Measurements from ENCODE around the gene CFAP74.
A peak's percentile ranks its signal among the peaks of the same experiment; 100 is the strongest.

Gene CFAP74

DNA sequence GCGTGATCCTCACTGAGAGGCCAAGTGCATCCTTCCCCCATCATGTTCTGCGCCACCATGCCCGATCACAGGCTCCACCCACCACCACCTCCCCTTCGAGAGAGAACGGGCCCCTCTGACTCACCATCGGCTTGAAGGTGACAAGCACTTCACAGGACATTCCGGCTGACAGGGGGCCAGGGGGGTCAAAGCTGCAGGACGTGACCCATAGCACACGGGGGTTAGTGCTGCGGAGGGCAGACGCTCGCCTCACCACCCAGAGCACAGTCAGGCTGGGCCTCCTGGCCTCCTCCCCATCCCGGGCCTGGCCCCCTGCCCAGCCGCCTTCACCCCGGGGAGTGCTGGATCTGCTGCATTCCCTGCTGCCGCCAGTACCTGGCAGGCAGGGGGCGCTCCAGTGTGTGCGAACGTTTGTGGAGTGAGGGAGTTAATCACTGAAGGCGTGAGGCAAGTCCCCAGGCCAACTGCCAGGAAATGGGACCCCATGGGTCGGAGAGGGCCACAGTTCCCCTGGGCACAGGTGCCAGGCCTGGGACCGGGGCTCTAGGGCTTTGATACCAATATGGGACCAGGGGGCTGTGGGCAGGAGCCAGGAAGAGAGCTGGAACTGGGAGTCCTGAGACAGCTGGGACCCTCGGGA, 43.6 kb downstream of the CFAP74 start:
- Histone ChIP-seq H4K5ac (ENCODE audit: low read length) (no peak overlapping the region), H3K18ac (ENCODE audit: low read length) (no peak overlapping the region), H3K79me2 (ENCODE audit: control insufficient read depth, insufficient read depth, low read length) (no peaks in the 10 kb centered on the region), H3K27me3 (ENCODE audit: insufficient read depth, low read length, poor library complexity) (no peaks in the 10 kb centered on the region), H2AK5ac (ENCODE audit: low read length) (no peak overlapping the region), H3K4me3 (ENCODE audit: low read length) (no peak overlapping the region), H3K4me2 (ENCODE audit: low read length) (peak overlapping the region; percentile 72), H2BK15ac (replicated peaks; ENCODE audit: low read depth) (no peak overlapping the region), H3K36me3 (ENCODE audit: control insufficient read depth, insufficient read depth, low read length) (no peaks in the 10 kb centered on the region), H2BK5ac (ENCODE audit: low read length) (no peak overlapping the region), H3K56ac (ENCODE audit: low read length) (peak overlapping the region; percentile 78), H3K4ac (ENCODE audit: low read depth, low read length) (no peak overlapping the region), H3K27ac (ENCODE audit: low read depth, low read length) (no peak overlapping the region), H4K8ac (ENCODE audit: low read depth, low read length) (no peak overlapping the region), H3K4me1 (ENCODE audit: control insufficient read depth, low read depth, low read length) (peaks cover 3% of the 10 kb centered on the region), H3K9ac (ENCODE audit: low read length) (peak overlapping the region; percentile 41), H3K79me1 (ENCODE audit: low read length) (no peaks in the 10 kb centered on the region), H3K23ac (ENCODE audit: low read length) (no peak overlapping the region), H2BK120ac (ENCODE audit: low read depth, low read length) (no peak overlapping the region)
- WGBS (ENCODE audit: extremely low coverage, insufficient coverage, low lambda C conversion rate): no CpG with 5 or more reads among the region's 23 CpGs
- peak; percentile 95 for DNase-seq

DNA sequence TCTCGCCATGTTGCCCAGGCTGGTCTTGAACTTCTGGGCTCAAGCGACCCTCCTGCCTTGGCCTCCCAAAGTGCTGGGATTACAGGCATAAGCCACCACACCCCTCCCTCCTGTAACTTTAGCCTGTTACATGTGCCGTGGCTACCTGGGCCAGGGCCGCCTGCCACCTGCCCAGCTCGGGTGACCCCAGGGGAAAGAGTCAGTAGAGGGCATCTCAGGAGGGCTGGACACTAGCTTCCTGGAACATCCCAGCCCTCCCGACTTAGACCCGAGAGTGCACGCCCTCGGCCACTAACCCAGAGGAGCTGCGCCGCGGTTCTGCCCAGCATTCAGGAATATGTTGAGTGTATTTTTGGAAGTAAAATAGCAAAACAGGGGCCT, 44.1 kb downstream of the CFAP74 start:
- Histone ChIP-seq H3K36me3 (ENCODE audit: control insufficient read depth, insufficient read depth, low read length) (no peaks in the 10 kb centered on the region), H3K4me2 (ENCODE audit: low read length) (no peak overlapping the region), H2BK15ac (replicated peaks; ENCODE audit: low read depth) (no peak overlapping the region), H3K27ac (ENCODE audit: low read depth, low read length) (no peak overlapping the region), H3K79me2 (ENCODE audit: control insufficient read depth, insufficient read depth, low read length) (no peaks in the 10 kb centered on the region), H2BK120ac (ENCODE audit: low read depth, low read length) (no peak overlapping the region), H3K4me3 (ENCODE audit: low read length) (no peak overlapping the region), H3K4ac (ENCODE audit: low read depth, low read length) (no peak overlapping the region), H3K18ac (ENCODE audit: low read length) (no peak overlapping the region), H3K23ac (ENCODE audit: low read length) (no peak overlapping the region), H2AK5ac (ENCODE audit: low read length) (no peak overlapping the region), H4K5ac (ENCODE audit: low read length) (no peak overlapping the region), H3K9ac (ENCODE audit: low read length) (no peak overlapping the region), H3K27me3 (ENCODE audit: insufficient read depth, low read length, poor library complexity) (no peaks in the 10 kb centered on the region), H3K56ac (ENCODE audit: low read length) (no peak overlapping the region), H2BK5ac (ENCODE audit: low read length) (no peak overlapping the region), H4K8ac (ENCODE audit: low read depth, low read length) (no peak overlapping the region), H3K4me1 (ENCODE audit: control insufficient read depth, low read depth, low read length) (peaks cover 3% of the 10 kb centered on the region), H3K79me1 (ENCODE audit: low read length) (no peaks in the 10 kb centered on the region)
- no peak for DNase-seq
- WGBS (ENCODE audit: extremely low coverage, insufficient coverage, low lambda C conversion rate): no CpG with 5 or more reads among the region's 12 CpGs

DNA sequence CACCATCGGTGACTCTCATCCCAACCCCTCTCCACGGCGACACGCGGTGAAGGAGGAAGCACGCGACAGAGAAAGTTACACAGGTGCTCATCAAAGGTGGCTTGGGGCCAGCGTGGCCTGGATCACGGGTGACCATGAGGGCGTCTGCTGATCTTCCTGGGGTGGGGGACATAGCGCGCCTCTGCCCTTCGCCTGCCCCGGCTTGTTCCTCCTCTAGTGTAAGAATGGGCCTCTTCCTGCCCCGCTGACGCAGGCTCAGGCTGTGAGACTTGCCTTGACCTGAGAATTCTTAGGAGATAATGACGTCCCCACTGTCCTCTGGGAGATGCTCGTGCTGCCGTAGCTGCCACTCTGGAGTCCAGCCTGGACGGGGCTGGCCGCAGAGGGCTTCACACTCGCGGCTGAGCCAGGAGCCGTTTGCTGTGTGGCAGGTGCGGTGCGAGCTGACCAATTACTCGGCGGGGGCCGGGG, 45.5 kb downstream of the CFAP74 start:
- Histone ChIP-seq H3K56ac (ENCODE audit: low read length) (peak overlapping the region; percentile 42), H3K36me3 (ENCODE audit: control insufficient read depth, insufficient read depth, low read length) (no peaks in the 10 kb centered on the region), H3K4me1 (ENCODE audit: control insufficient read depth, low read depth, low read length) (peaks cover 3% of the 10 kb centered on the region), H3K27ac (ENCODE audit: low read depth, low read length) (no peak overlapping the region), H2BK120ac (ENCODE audit: low read depth, low read length) (no peak overlapping the region), H3K79me1 (ENCODE audit: low read length) (no peaks in the 10 kb centered on the region), H3K9ac (ENCODE audit: low read length) (no peak overlapping the region), H3K23ac (ENCODE audit: low read length) (peak overlapping the region; percentile 17), H4K5ac (ENCODE audit: low read length) (no peak overlapping the region), H3K27me3 (ENCODE audit: insufficient read depth, low read length, poor library complexity) (no peaks in the 10 kb centered on the region), H2BK5ac (ENCODE audit: low read length) (no peak overlapping the region), H3K79me2 (ENCODE audit: control insufficient read depth, insufficient read depth, low read length) (no peaks in the 10 kb centered on the region), H3K4ac (ENCODE audit: low read depth, low read length) (no peak overlapping the region), H2BK15ac (replicated peaks; ENCODE audit: low read depth) (no peak overlapping the region), H2AK5ac (ENCODE audit: low read length) (no peak overlapping the region), H4K8ac (ENCODE audit: low read depth, low read length) (no peak overlapping the region), H3K18ac (ENCODE audit: low read length) (no peak overlapping the region), H3K4me2 (ENCODE audit: low read length) (no peak overlapping the region), H3K4me3 (ENCODE audit: low read length) (no peak overlapping the region)
- DNase-seq: no peak
- no CpG with 5 or more reads among the region's 29 CpGs for WGBS (ENCODE audit: extremely low coverage, insufficient coverage, low lambda C conversion rate)

DNA sequence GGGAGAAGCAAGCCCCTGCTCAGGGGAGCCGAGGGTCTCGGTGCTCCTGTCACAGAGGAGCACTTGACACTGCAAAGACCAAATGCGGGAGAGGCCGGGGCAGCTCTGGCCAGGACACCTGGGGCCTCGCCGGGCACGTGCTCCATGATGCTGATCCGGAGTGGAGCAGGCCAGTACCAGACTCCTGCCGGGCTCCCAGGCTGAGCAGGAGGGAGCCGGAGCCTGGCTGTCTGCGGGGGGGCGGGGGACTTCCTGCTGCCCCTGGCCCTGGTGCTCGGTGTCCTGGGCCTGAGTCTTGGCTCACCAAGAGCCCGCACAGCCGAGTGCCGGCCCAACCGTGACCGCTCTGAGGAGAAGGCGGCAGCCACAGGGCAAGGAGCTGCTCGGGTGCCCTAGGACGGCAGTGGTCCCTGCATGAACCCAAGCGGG, 46.0 kb downstream of the CFAP74 start:
- Histone ChIP-seq H3K27me3 (ENCODE audit: insufficient read depth, low read length, poor library complexity) (no peaks in the 10 kb centered on the region), H2AK5ac (ENCODE audit: low read length) (no peak overlapping the region), H3K4ac (ENCODE audit: low read depth, low read length) (no peak overlapping the region), H3K4me3 (ENCODE audit: low read length) (no peak overlapping the region), H3K4me2 (ENCODE audit: low read length) (no peak overlapping the region), H3K27ac (ENCODE audit: low read depth, low read length) (no peak overlapping the region), H3K9ac (ENCODE audit: low read length) (no peak overlapping the region), H4K5ac (ENCODE audit: low read length) (no peak overlapping the region), H4K8ac (ENCODE audit: low read depth, low read length) (no peak overlapping the region), H3K56ac (ENCODE audit: low read length) (peak overlapping the region; percentile 42), H3K79me1 (ENCODE audit: low read length) (no peaks in the 10 kb centered on the region), H2BK15ac (replicated peaks; ENCODE audit: low read depth) (no peak overlapping the region), H2BK120ac (ENCODE audit: low read depth, low read length) (no peak overlapping the region), H3K23ac (ENCODE audit: low read length) (no peak overlapping the region), H2BK5ac (ENCODE audit: low read length) (no peak overlapping the region), H3K4me1 (ENCODE audit: control insufficient read depth, low read depth, low read length) (peaks cover 3% of the 10 kb centered on the region), H3K79me2 (ENCODE audit: control insufficient read depth, insufficient read depth, low read length) (no peaks in the 10 kb centered on the region), H3K36me3 (ENCODE audit: control insufficient read depth, insufficient read depth, low read length) (no peaks in the 10 kb centered on the region), H3K18ac (ENCODE audit: low read length) (no peak overlapping the region)
- no peak for DNase-seq
- WGBS (ENCODE audit: extremely low coverage, insufficient coverage, low lambda C conversion rate): no CpG with 5 or more reads among the region's 22 CpGs

DNA sequence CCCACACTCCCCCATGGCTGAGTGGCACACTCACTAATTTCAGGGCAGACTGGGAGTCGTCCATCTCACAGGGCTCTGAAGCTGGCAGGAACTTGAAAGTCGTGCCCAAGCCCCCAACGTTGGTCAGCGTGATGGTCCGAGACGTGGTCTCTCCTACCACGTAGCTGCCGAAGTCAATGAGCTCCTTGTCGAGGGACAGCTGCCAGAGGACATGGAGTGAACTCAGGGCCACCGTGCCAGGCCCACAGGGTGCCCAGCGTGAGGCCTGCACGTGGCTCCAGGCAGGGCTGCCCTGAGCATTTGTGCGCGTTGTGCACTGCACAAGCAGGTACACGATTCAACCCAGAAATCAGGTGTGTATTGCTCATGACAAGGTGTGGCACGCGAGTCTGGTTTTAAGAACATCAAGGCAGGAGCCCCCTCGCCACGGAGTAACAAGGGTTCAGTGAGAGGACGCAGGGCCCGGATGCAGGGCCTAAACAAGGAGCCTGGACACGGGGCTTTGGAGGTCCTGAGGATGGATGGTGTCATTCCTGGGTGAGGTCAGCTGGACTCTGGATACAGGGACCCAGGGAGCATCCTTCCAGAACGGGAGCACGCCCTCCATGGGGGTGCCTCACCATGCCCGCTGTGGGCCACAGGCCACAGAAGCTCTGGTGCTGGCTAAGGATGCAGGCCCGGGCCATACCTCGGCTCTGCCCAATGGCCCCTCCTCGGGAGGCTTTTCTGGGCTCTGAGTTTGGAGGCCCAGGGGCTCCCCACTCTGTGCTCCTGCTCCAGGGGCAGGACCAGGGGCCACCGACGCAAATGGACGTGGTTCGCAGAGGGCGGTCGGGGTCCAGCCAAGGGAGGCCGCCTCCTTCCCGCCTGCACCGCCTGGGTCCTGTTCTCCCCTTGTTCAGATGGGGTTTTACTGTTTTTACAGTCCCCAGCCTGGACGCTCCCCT, 46.7 kb downstream of the CFAP74 start:
- Histone ChIP-seq H3K4me3 (ENCODE audit: low read length) (no peak overlapping the region), H3K4ac (ENCODE audit: low read depth, low read length) (no peak overlapping the region), H3K36me3 (ENCODE audit: control insufficient read depth, insufficient read depth, low read length) (no peaks in the 10 kb centered on the region), H2BK120ac (ENCODE audit: low read depth, low read length) (no peak overlapping the region), H3K18ac (ENCODE audit: low read length) (no peak overlapping the region), H3K27ac (ENCODE audit: low read depth, low read length) (no peak overlapping the region), H2BK5ac (ENCODE audit: low read length) (no peak overlapping the region), H3K4me2 (ENCODE audit: low read length) (no peak overlapping the region), H4K5ac (ENCODE audit: low read length) (no peak overlapping the region), H3K23ac (ENCODE audit: low read length) (no peak overlapping the region), H3K4me1 (ENCODE audit: control insufficient read depth, low read depth, low read length) (peaks cover 3% of the 10 kb centered on the region), H3K56ac (ENCODE audit: low read length) (no peak overlapping the region), H3K79me2 (ENCODE audit: control insufficient read depth, insufficient read depth, low read length) (no peaks in the 10 kb centered on the region), H3K79me1 (ENCODE audit: low read length) (no peaks in the 10 kb centered on the region), H4K8ac (ENCODE audit: low read depth, low read length) (no peak overlapping the region), H3K9ac (ENCODE audit: low read length) (no peak overlapping the region), H2BK15ac (replicated peaks; ENCODE audit: low read depth) (no peak overlapping the region), H3K27me3 (ENCODE audit: insufficient read depth, low read length, poor library complexity) (no peaks in the 10 kb centered on the region), H2AK5ac (ENCODE audit: low read length) (no peak overlapping the region)
- no CpG with 5 or more reads among the region's 38 CpGs for WGBS (ENCODE audit: extremely low coverage, insufficient coverage, low lambda C conversion rate)
- DNase-seq: no peak
